OCI-LY7 (cell line): ENCODE results near the gene FRMD3. TPM values are rescaled to one million over a fixed set of nuclear protein-coding genes. Genes with fewer than 3 reads are reported as not detected.

Experiments used
- BruUV-seq: library from RNA; stranded (reverse); fragments of 400-500 nt; replicated peaks from 2 replicates; lab custom pipeline; 2021; lab: Mats Ljungman, UMichigan
- CTCF ChIA-PET: fragments of 300-600 bp; sonication (Branson Sonifier 250); formaldehyde crosslinking; loops from one replicate; lab custom pipeline; 2022; ENCODE audit warnings: antibody characterized with exemption; ENCODE audit not compliant: unreplicated experiment; lab: Charles Lee
- POLR2A ChIA-PET: fragments of 300-600 bp; sonication (Branson Sonifier 250); formaldehyde crosslinking; loops from one replicate; lab custom pipeline; 2022; ENCODE audit warnings: antibody characterized with exemption; lab: Charles Lee
- DNase-seq: peaks from one replicate; pipeline ENCODE4 v3.0.0-alpha.2; 2015; ENCODE audit warnings: low spot score
- H2AFZ ChIP-seq: fragments of 200-600 bp; sonication (generic), shearing (Covaris generic); 2 replicates; pipeline ENCODE4 v1.6.1; 2014; ENCODE audit warnings: mild to moderate bottlenecking, antibody characterized with exemption, low read length, moderate library complexity
- H3K27ac ChIP-seq: fragments of 200-600 bp; sonication (generic); 2 replicates; pipeline ENCODE4 v1.5.1; 2014; ENCODE audit warnings: mixed run types, low read depth, mild to moderate bottlenecking, moderate library complexity, low read length, inconsistent platforms; ENCODE audit not compliant: poor library complexity, severe bottlenecking
- H3K36me3 ChIP-seq: fragments of 200-600 bp; sonication (generic); 2 replicates; pipeline ENCODE4 v1.6.1; 2014; ENCODE audit warnings: mild to moderate bottlenecking, antibody characterized with exemption, low read length, moderate library complexity, mixed read lengths; ENCODE audit not compliant: insufficient read depth
- H3K4me1 ChIP-seq: fragments of 200-600 bp; sonication (generic); 2 replicates; pipeline ENCODE4 v1.5.1; 2014; ENCODE audit warnings: mild to moderate bottlenecking, low read length; ENCODE audit not compliant: insufficient read depth, poor library complexity, severe bottlenecking
- H3K4me2 ChIP-seq: fragments of 200-600 bp; sonication (generic); 2 replicates; pipeline ENCODE4 v1.6.1; 2014; ENCODE audit warnings: mild to moderate bottlenecking, low read length
- H3K4me3 ChIP-seq: fragments of 200-600 bp; sonication (generic); 2 replicates; pipeline ENCODE4 v1.5.1; 2014; ENCODE audit warnings: mild to moderate bottlenecking, low read depth, low read length; ENCODE audit not compliant: poor library complexity, severe bottlenecking
- H3K79me2 ChIP-seq: fragments of 200-600 bp; sonication (generic); 2 replicates; pipeline ENCODE4 v1.6.1; 2016; ENCODE audit warnings: low read depth, mild to moderate bottlenecking, low read length, moderate library complexity, mixed read lengths; ENCODE audit not compliant: insufficient read depth
- H3K9me2 ChIP-seq: fragments of 200-600 bp; sonication (generic); 2 replicates; pipeline ENCODE4 v1.6.1; 2016; ENCODE audit warnings: mild to moderate bottlenecking, low read length, mixed read lengths; ENCODE audit not compliant: insufficient read depth
- H3K9me3 ChIP-seq: fragments of 200-600 bp; sonication (generic); 2 replicates; pipeline ENCODE4 v1.6.1; 2014; ENCODE audit warnings: mild to moderate bottlenecking, mixed run types, low read length, mixed read lengths
- H4K20me1 ChIP-seq: fragments of 200-600 bp; sonication (generic); 2 replicates; pipeline ENCODE4 v1.6.1; 2014; ENCODE audit warnings: mild to moderate bottlenecking, antibody characterized with exemption, low read length, moderate library complexity, mixed read lengths; ENCODE audit not compliant: insufficient read depth
- EZH2phosphoT487 ChIP-seq: fragments of 200-600 bp; sonication (generic); IDR thresholded peaks from 2 replicates; pipeline ENCODE4 v1.6.1; 2018; ENCODE audit warnings: low read depth, borderline replicate concordance, mild to moderate bottlenecking, mixed run types, antibody characterized with exemption, low read length, moderate library complexity, mixed read lengths
- intact Hi-C: fragments of 100-400 bp; cut with micrococcal nuclease; formaldehyde crosslinking; loops from one replicate; pipeline ENCODE4 v1.10.0; 2022; ENCODE audit not compliant: unreplicated experiment
- total RNA-seq, 2 experiments: library from RNA; depleted of rRNA in 1 of 2; stranded (reverse); fragments of >200 nt in 1 of 2; shearing (Covaris generic) in 1 of 2; gene quantifications; 2 replicates each; pipeline ENCODE4 v1.2.3, GENCODE V29; 2014 to 2022
- TF ChIP-seq, protein P1 (sequence below): fragments of 200-600 bp; sonication (generic); conservative IDR thresholded peaks from 2 replicates; pipeline ENCODE4 v1.5.1; 2014; ENCODE audit warnings: mild to moderate bottlenecking, antibody characterized with exemption, low read length, moderate library complexity, mixed read lengths

FRMD3 gene
- total RNA-seq, 2 experiments from 2014 or later, result 0.48 to 1.4 TPM

DNA sequence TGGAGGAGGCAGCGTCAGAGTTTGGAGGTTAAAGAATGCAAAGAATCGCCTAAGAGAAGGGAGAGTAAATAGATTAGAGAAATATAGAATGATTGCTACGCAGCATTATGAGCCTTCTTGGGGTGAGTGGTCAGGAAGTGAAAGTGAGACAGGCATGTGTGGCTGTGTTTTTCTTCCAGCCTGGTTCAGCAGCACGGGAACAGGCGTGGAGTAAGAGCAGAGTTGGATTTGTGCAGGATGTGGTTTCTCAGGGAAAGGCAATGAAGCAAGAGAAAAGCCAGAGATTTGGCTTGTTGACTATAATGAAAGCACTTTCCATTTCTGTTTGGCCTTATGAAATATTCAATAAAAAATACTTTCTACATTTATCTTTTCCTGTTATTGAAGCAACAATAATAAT is 34.3 kb upstream of the FRMD3 start:
- Histone ChIP-seq H4K20me1 (no peaks in the 10 kb centered on the region), H3K4me2 (no peak overlapping the region), H3K4me3 (no peak overlapping the region), H3K9me2 (no peaks in the 10 kb centered on the region), H3K9me3 (no peaks in the 10 kb centered on the region), H3K4me1 (no peaks in the 10 kb centered on the region), H3K36me3 (no peaks in the 10 kb centered on the region), H2AFZ (no peak overlapping the region), H3K79me2 (no peaks in the 10 kb centered on the region), H3K27ac (no peak overlapping the region)
- intact Hi-C loops, result no loop called here
- no peak for TF ChIP-seq EZH2phosphoT487
- TF ChIP-seq, protein P1, sequence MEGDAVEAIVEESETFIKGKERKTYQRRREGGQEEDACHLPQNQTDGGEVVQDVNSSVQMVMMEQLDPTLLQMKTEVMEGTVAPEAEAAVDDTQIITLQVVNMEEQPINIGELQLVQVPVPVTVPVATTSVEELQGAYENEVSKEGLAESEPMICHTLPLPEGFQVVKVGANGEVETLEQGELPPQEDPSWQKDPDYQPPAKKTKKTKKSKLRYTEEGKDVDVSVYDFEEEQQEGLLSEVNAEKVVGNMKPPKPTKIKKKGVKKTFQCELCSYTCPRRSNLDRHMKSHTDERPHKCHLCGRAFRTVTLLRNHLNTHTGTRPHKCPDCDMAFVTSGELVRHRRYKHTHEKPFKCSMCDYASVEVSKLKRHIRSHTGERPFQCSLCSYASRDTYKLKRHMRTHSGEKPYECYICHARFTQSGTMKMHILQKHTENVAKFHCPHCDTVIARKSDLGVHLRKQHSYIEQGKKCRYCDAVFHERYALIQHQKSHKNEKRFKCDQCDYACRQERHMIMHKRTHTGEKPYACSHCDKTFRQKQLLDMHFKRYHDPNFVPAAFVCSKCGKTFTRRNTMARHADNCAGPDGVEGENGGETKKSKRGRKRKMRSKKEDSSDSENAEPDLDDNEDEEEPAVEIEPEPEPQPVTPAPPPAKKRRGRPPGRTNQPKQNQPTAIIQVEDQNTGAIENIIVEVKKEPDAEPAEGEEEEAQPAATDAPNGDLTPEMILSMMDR, result no peak
- ChIA-PET POLR2A (no interaction called here), CTCF (no interaction called here)
- DNase-seq, result no peak
- no TSS peak for BruUV-seq

DNA sequence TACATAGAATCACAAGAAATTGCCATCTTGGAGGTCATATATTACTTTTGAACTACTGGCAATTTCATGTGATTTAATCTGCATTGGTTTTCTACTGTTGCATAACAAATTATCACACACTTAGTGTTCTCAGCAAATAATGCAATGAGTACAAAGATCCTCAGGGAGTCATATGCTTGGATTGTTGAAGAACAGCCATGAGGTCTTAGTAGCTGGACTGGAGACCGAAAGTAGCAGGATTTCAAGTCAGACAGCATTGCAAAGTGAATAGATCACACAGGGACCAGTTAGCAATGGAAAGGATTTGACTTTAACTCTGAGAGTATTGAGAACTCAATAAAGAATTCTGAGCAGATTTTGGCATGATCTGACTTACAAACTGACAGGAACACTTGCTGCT is 32.2 kb upstream of the FRMD3 start:
- intact Hi-C loops, result no loop called here
- Histone ChIP-seq H3K9me3 (no peaks in the 10 kb centered on the region), H3K4me3 (no peak overlapping the region), H4K20me1 (no peaks in the 10 kb centered on the region), H3K4me1 (no peaks in the 10 kb centered on the region), H3K4me2 (no peak overlapping the region), H3K27ac (no peak overlapping the region), H2AFZ (no peak overlapping the region), H3K79me2 (no peaks in the 10 kb centered on the region), H3K9me2 (no peaks in the 10 kb centered on the region), H3K36me3 (no peaks in the 10 kb centered on the region)
- TF ChIP-seq, protein P1, result no peak
- TF ChIP-seq EZH2phosphoT487, result no peak
- no peak for DNase-seq
- BruUV-seq, result no TSS peak
- ChIA-PET POLR2A (no interaction called here), CTCF (no interaction called here)

DNA sequence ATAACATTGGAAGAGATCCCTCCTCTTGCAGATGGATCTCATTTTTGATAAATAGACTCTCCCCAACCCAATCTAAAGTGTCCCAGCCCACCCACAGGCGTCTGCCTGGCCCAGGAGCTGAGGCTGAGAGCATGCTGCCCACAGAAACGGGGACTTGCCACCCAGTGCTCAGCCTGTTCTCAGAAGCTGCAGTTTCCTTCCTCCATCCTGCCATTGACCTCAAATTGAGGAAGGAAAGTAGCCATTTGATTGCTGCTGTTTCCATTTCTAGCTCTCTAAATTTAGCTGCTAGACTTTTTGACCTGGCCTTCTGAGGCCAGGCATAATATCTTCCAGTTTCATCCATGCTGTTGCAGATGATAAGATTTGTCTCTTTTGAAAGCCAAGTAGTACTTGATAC is 31.1 kb upstream of the FRMD3 start:
- no peak overlapping the region for H3K4me3 ChIP-seq
- TF ChIP-seq, protein P1, result no peak
- TF ChIP-seq EZH2phosphoT487, result no peak
- H3K9me2 ChIP-seq, result no peaks in the 10 kb centered on the region
- no peaks in the 10 kb centered on the region for H3K9me3 ChIP-seq
- ChIA-PET CTCF (no interaction called here), POLR2A (no interaction called here)
- no peak overlapping the region for H3K27ac ChIP-seq
- H3K79me2 ChIP-seq, result no peaks in the 10 kb centered on the region
- H3K4me2 ChIP-seq, result no peak overlapping the region
- no peak for DNase-seq
- no peaks in the 10 kb centered on the region for H3K36me3 ChIP-seq
- H2AFZ ChIP-seq, result no peak overlapping the region
- no peaks in the 10 kb centered on the region for H4K20me1 ChIP-seq
- intact Hi-C loops, result no loop called here
- BruUV-seq, result no TSS peak
- H3K4me1 ChIP-seq, result no peaks in the 10 kb centered on the region
